ENCODE data around the gene DNAI7.

GRCh38 chr12:25115677-25116076 lies 79.3 kb downstream of the DNAI7 start:
- TF ChIP-seq, protein P1, sequence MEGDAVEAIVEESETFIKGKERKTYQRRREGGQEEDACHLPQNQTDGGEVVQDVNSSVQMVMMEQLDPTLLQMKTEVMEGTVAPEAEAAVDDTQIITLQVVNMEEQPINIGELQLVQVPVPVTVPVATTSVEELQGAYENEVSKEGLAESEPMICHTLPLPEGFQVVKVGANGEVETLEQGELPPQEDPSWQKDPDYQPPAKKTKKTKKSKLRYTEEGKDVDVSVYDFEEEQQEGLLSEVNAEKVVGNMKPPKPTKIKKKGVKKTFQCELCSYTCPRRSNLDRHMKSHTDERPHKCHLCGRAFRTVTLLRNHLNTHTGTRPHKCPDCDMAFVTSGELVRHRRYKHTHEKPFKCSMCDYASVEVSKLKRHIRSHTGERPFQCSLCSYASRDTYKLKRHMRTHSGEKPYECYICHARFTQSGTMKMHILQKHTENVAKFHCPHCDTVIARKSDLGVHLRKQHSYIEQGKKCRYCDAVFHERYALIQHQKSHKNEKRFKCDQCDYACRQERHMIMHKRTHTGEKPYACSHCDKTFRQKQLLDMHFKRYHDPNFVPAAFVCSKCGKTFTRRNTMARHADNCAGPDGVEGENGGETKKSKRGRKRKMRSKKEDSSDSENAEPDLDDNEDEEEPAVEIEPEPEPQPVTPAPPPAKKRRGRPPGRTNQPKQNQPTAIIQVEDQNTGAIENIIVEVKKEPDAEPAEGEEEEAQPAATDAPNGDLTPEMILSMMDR (IDR thresholded peaks at IDR 0.05; ENCODE audit: poor library complexity, severe bottlenecking) = no peak
- TF ChIP-seq, protein P2, sequence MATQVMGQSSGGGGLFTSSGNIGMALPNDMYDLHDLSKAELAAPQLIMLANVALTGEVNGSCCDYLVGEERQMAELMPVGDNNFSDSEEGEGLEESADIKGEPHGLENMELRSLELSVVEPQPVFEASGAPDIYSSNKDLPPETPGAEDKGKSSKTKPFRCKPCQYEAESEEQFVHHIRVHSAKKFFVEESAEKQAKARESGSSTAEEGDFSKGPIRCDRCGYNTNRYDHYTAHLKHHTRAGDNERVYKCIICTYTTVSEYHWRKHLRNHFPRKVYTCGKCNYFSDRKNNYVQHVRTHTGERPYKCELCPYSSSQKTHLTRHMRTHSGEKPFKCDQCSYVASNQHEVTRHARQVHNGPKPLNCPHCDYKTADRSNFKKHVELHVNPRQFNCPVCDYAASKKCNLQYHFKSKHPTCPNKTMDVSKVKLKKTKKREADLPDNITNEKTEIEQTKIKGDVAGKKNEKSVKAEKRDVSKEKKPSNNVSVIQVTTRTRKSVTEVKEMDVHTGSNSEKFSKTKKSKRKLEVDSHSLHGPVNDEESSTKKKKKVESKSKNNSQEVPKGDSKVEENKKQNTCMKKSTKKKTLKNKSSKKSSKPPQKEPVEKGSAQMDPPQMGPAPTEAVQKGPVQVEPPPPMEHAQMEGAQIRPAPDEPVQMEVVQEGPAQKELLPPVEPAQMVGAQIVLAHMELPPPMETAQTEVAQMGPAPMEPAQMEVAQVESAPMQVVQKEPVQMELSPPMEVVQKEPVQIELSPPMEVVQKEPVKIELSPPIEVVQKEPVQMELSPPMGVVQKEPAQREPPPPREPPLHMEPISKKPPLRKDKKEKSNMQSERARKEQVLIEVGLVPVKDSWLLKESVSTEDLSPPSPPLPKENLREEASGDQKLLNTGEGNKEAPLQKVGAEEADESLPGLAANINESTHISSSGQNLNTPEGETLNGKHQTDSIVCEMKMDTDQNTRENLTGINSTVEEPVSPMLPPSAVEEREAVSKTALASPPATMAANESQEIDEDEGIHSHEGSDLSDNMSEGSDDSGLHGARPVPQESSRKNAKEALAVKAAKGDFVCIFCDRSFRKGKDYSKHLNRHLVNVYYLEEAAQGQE (IDR thresholded peaks at IDR 0.05; ENCODE audit: borderline replicate concordance) = no peak
- no peak for TF ChIP-seq POLR2AphosphoS5 (IDR thresholded peaks at IDR 0.05)
- TF ChIP-seq EP300 (conservative IDR thresholded peaks at IDR 0.05; ENCODE audit: poor library complexity, severe bottlenecking) = no peak
- TF ChIP-seq TAF1 (IDR thresholded peaks at IDR 0.05; ENCODE audit: low read depth) = no peak
- TF ChIP-seq MXI1 (conservative IDR thresholded peaks at IDR 0.05; ENCODE audit: poor library complexity, severe bottlenecking) = no peak

Measured in neural cell (in vitro differentiated cells).